A673 (cell line): ENCODE measurements around the gene LMNTD2. TPM values are rescaled to one million over a fixed set of nuclear protein-coding genes. Genes with fewer than 3 reads are reported as not detected.

ENCODE experiments used
- BruUV-seq: library from RNA; stranded (reverse); fragments of 400-500 nt; replicated peaks from 2 replicates; lab custom pipeline; 2021; lab: Mats Ljungman, UMichigan
- CTCF ChIA-PET: fragments of 300-600 bp; sonication (Branson Sonifier 250); formaldehyde crosslinking; loops from one replicate; lab custom pipeline; 2022; ENCODE audit warnings: antibody characterized with exemption; lab: Charles Lee
- POLR2A ChIA-PET: fragments of 300-600 bp; sonication (Branson Sonifier 250); formaldehyde crosslinking; loops from one replicate; lab custom pipeline; 2022; ENCODE audit warnings: antibody characterized with exemption; ENCODE audit not compliant: low non-redundant PET; lab: Charles Lee
- DNase-seq: peaks from one replicate; pipeline ENCODE4 v3.0.0-alpha.2; 2015; ENCODE audit warnings: low spot score
- H3K27ac ChIP-seq: fragments of 200-600 bp; sonication (generic); 2 replicates; pipeline ENCODE4 v1.5.1; 2016; ENCODE audit warnings: mixed run types, low read depth, mild to moderate bottlenecking, mixed read lengths, antibody characterized with exemption, low read length; ENCODE audit not compliant: poor library complexity, severe bottlenecking
- H3K27me3 ChIP-seq: fragments of 200-600 bp; sonication (generic); replicated peaks from 2 replicates; pipeline ENCODE4 v1.6.1; 2017; ENCODE audit warnings: mixed run types, low read depth, mild to moderate bottlenecking, mixed read lengths, antibody characterized with exemption, low read length; ENCODE audit not compliant: insufficient read depth, poor library complexity
- H3K36me3 ChIP-seq: fragments of 200-600 bp; sonication (generic); 2 replicates; pipeline ENCODE4 v1.6.1; 2016; ENCODE audit warnings: mixed run types, mild to moderate bottlenecking, mixed read lengths, antibody characterized with exemption, low read length; ENCODE audit not compliant: insufficient read depth, poor library complexity, severe bottlenecking
- H3K4me1 ChIP-seq: fragments of 200-600 bp; sonication (generic); 2 replicates; pipeline ENCODE4 v1.6.1; 2017; ENCODE audit warnings: mixed run types, mild to moderate bottlenecking, mixed read lengths, antibody characterized with exemption, low read length; ENCODE audit not compliant: insufficient read depth, poor library complexity, severe bottlenecking
- H3K4me3 ChIP-seq: fragments of 200-600 bp; sonication (generic); 2 replicates; pipeline ENCODE4 v1.5.1; 2016; ENCODE audit warnings: low read depth, mixed run types, mild to moderate bottlenecking, mixed read lengths, low read length; ENCODE audit not compliant: poor library complexity, severe bottlenecking
- H3K9me3 ChIP-seq: fragments of 200-600 bp; sonication (generic); 2 replicates; pipeline ENCODE4 v1.6.1; 2016; ENCODE audit warnings: mixed run types, low read depth, mild to moderate bottlenecking, mixed read lengths, antibody characterized with exemption, low read length; ENCODE audit not compliant: poor library complexity, severe bottlenecking
- EZH2 ChIP-seq: fragments of 200-600 bp; sonication (generic); IDR thresholded peaks from 2 replicates; pipeline ENCODE4 v1.6.1; 2017; ENCODE audit warnings: borderline replicate concordance, low read depth, mild to moderate bottlenecking, mixed read lengths, antibody characterized with exemption, low read length; ENCODE audit not compliant: poor library complexity, severe bottlenecking
- intact Hi-C: fragments of 100-400 bp; cut with micrococcal nuclease; formaldehyde crosslinking; loops from one replicate; pipeline ENCODE4 v1.10.0; 2022; ENCODE audit not compliant: unreplicated experiment
- total RNA-seq: library from RNA; stranded (reverse); gene quantifications from 2 replicates; pipeline ENCODE4 v1.2.3, GENCODE V29; 2021
- TF ChIP-seq, protein P1 (sequence below): fragments of 300-800, 200-600 bp; sonication (generic); conservative IDR thresholded peaks from 2 replicates; pipeline ENCODE4 v1.5.1; 2017; ENCODE audit warnings: low read depth, mild to moderate bottlenecking, antibody characterized with exemption, low read length, moderate library complexity, mixed read lengths

Gene LMNTD2
- total RNA-seq, 1 experiment from 2014 or later = 1.1 TPM

DNA sequence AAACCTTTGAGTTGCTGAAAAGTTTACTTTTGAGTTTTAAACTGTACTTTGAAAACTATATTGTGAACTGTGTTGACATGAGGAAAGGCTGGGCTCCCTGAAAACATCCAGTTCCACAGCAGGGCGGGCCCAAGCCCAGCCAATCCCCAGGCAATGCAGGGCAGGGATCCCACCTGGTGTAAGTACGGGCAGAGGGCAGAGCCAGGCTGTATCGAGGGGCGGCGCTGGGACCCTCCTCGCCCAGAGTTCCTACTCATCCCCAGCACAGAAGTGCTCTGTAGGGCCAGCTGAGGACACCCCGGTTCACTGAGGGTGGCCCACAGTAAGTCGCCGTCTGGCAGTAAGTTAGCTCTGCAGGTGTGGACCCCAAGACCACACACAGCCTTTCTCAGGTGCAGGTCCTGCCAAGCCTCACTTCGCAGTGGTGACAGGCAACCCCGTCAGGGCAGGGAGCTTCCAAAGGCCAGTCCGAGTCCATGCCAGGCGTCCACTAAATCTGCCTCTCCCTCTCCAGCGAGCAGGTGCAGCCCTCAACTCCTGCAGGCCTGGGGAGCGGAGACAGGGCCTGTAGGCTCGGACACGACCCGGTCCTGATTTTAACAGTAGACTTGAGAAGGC is 6.6 kb upstream of the LMNTD2 start:
- CTCF ChIA-PET = no interaction called here
- Histone ChIP-seq H3K4me3 (peak overlapping the region; percentile 64), H3K27me3 (no peaks in the 10 kb centered on the region), H3K36me3 (no peaks in the 10 kb centered on the region), H3K27ac (no peak overlapping the region), H3K9me3 (no peaks in the 10 kb centered on the region), H3K4me1 (no peaks in the 10 kb centered on the region)
- DNase-seq = no peak
- TF ChIP-seq EZH2 = no peak
- TF ChIP-seq, protein P1, sequence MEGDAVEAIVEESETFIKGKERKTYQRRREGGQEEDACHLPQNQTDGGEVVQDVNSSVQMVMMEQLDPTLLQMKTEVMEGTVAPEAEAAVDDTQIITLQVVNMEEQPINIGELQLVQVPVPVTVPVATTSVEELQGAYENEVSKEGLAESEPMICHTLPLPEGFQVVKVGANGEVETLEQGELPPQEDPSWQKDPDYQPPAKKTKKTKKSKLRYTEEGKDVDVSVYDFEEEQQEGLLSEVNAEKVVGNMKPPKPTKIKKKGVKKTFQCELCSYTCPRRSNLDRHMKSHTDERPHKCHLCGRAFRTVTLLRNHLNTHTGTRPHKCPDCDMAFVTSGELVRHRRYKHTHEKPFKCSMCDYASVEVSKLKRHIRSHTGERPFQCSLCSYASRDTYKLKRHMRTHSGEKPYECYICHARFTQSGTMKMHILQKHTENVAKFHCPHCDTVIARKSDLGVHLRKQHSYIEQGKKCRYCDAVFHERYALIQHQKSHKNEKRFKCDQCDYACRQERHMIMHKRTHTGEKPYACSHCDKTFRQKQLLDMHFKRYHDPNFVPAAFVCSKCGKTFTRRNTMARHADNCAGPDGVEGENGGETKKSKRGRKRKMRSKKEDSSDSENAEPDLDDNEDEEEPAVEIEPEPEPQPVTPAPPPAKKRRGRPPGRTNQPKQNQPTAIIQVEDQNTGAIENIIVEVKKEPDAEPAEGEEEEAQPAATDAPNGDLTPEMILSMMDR = no peak
- BruUV-seq = no TSS peak
- POLR2A ChIA-PET = no interaction called here
- intact Hi-C loops = no loop called here

DNA sequence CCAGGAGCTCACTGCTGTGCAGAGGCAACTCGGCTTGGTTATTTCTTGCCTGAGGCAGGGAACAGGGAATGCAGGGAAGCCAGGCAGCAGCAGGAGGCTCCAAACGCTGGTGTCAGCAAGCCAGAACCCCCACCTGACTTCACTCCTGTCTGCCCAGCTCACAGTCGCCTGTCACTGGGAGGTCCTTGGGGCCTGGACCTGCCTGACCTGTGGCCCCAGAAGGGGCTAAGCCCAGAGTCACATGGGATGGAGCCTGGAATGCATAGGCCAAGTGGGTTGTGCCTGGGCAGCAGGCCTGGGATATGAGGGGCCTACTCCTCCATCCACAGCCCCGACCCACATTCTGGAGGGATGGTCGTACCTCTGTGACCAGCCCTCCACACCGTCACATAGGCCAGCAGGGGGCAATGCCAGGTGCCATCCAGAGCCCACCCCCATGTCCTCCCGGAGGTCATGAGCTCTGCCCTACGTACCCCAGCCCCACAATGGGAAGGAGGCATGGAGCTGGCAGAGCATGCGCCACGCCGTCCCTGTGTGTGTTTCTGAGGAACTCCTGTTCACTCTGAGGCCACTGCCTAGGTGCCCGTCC is 5.5 kb upstream of the LMNTD2 start:
- POLR2A ChIA-PET = no interaction called here
- TF ChIP-seq, protein P1 = no peak
- TF ChIP-seq EZH2 = no peak

DNA sequence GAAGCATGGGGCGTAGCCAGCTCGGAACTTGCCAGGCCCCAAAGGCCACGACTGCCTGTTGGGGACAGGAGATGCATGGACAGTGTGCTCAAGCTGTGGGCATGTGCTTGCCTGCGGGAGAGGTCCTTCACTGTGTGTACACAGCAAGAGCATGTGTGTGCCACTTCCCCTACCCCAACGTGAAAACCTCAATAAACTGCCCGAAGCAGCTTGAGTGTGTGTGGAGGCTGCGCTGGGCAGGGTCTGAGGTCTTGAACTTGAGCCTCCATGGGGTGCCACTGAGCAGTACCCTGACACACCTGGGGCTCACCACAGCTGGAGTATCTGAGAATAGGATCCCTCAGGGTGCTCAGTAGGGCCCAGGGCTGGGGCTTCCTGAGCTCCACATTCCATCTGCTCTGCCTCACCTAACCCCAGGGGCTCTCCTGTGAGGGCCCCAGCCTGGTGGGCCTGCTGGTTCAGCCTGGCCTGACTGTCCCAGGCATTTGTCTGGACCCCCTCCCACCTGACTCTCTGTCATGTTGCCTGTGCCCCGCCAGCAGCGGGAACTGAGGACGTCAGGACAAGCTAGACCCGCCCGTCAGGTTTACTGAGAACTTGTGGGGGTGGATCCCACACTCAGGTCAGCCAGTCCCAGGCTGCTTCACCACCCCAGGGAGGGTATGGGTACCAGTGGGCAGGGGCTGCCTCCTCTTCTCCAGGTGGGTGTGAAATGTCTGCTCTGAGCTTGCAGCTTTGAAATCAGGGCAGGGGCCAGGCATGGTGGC is 3.5 kb upstream of the LMNTD2 start:
- H3K27me3 ChIP-seq = no peaks in the 10 kb centered on the region
- TF ChIP-seq, protein P1 = no peak
- no peak for TF ChIP-seq EZH2
- peaks cover 9% of the 10 kb centered on the region for H3K4me1 ChIP-seq
- H3K27ac ChIP-seq = no peak overlapping the region
- ChIA-PET CTCF (no interaction called here), POLR2A (interaction anchor here (0.5 kb wide), 1 partner anchor 27 kb away, joined by 10 read pairs; no protein-coding TSS in a partner anchor)
- no TSS peak for BruUV-seq
- no peaks in the 10 kb centered on the region for H3K9me3 ChIP-seq
- H3K4me3 ChIP-seq = no peak overlapping the region
- no peaks in the 10 kb centered on the region for H3K36me3 ChIP-seq
- intact Hi-C loops = no loop called here
- no peak for DNase-seq

More for the DNA sequence above, 5.5 kb upstream of the LMNTD2 start:
- no peaks in the 10 kb centered on the region for H3K36me3 ChIP-seq
- peaks cover 3% of the 10 kb centered on the region for H3K4me1 ChIP-seq
- no peak overlapping the region for H3K4me3 ChIP-seq
- intact Hi-C loops = no loop called here
- H3K27me3 ChIP-seq = no peaks in the 10 kb centered on the region
- no peak for DNase-seq
- no TSS peak for BruUV-seq
- CTCF ChIA-PET = no interaction called here
- H3K27ac ChIP-seq = no peak overlapping the region
- H3K9me3 ChIP-seq = no peaks in the 10 kb centered on the region
